NCI-H1092 treated with DMSO at 0.1 percent for 48 hours (cell line): ENCODE data around the gene SPTBN4.
"Not testable (repeated sequence)": the region's sequence is repeated elsewhere in the genome, so short reads cannot be mapped to it uniquely, and the experiment has no call there.

Experiments
- DNase-seq: peaks from one replicate; lab custom pipeline; 2025; lab: John Stamatoyannopoulos, UW

SPTBN4 gene

GRCh38 chr19:40530091-40530901 lies 63.5 kb downstream of the SPTBN4 start:
- DNase-seq: peak; percentile 8

- no peak for DNase-seq
Measured at GRCh38 chr19:40533508-40533907, 66.7 kb downstream of the SPTBN4 start.

GRCh38 chr19:40534148-40534547 lies 67.3 kb downstream of the SPTBN4 start:
- DNase-seq: no peak

- no peak for DNase-seq
Measured at GRCh38 chr19:40539070-40539469, 72.3 kb downstream of the SPTBN4 start.

- DNase-seq: peak; percentile 89
Measured at GRCh38 chr19:40542202-40542859, 75.5 kb downstream of the SPTBN4 start.

- no peak for DNase-seq
Measured at GRCh38 chr19:40543029-40543597, 76.3 kb downstream of the SPTBN4 start.

GRCh38 chr19:40546153-40546841 lies 79.5 kb downstream of the SPTBN4 start:
- not testable (repeated sequence) for DNase-seq

GRCh38 chr19:40547190-40547589 lies 80.4 kb downstream of the SPTBN4 start:
- not testable (repeated sequence) for DNase-seq

GRCh38 chr19:40547836-40548235 lies 81.0 kb downstream of the SPTBN4 start:
- no peak for DNase-seq

GRCh38 chr19:40549007-40549708 lies 82.4 kb downstream of the SPTBN4 start:
- DNase-seq: peak; percentile 71

GRCh38 chr19:40550951-40551350 lies 84.2 kb downstream of the SPTBN4 start:
- DNase-seq: no peak

GRCh38 chr19:40552848-40553247 lies 86.0 kb downstream of the SPTBN4 start:
- no peak for DNase-seq

- DNase-seq: no peak
Measured at GRCh38 chr19:40553885-40554857, 87.4 kb downstream of the SPTBN4 start.

- DNase-seq: no peak
Measured at GRCh38 chr19:40555978-40556689, 89.3 kb downstream of the SPTBN4 start.

- DNase-seq: no peak
Measured at GRCh38 chr19:40556953-40557530, 90.2 kb downstream of the SPTBN4 start.

GRCh38 chr19:40559394-40559793 lies 92.6 kb downstream of the SPTBN4 start:
- DNase-seq: no peak

GRCh38 chr19:40560092-40560507 lies 93.3 kb downstream of the SPTBN4 start:
- no peak for DNase-seq

- no peak for DNase-seq
Measured at GRCh38 chr19:40561947-40562346, 95.1 kb downstream of the SPTBN4 start.

GRCh38 chr19:40564535-40564934 lies 97.7 kb downstream of the SPTBN4 start:
- DNase-seq: not testable (repeated sequence)

GRCh38 chr19:40565355-40565754 lies 98.6 kb downstream of the SPTBN4 start:
- DNase-seq: no peak
